ENCODE data around the gene VAV1. TPM values are rescaled to one million over a fixed set of nuclear protein-coding genes. Genes with fewer than 3 reads are reported as not detected.

VAV1 gene
- total and polyA plus RNA-seq, 9 of the 15 experiments (the other 6 are each of a cell fraction or from before 2014, with no cell fraction given) = 0.46 to 20.1 (median 11.1) TPM

DNA sequence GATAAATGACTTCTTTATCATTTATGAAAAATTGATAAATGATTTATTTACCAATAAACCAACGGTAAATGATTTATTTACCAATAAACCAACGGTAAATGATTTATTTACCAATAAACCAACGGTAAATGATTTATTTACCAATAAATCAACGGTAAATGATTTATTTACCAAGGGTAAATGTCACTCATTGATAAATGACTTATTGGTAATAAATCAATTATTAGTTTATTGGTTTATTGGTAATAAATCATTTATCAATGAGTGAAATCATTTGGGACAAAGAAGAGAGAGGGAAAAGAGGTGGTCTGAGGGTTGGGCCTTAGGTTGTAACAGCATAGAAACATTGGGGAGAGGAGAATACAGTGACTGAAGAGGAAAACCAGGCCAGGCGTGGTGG, 21.5 kb downstream of the VAV1 start:
- Histone ChIP-seq H3K9me1 (ENCODE audit: control insufficient read depth, insufficient read depth, low read length) (no peaks in the 10 kb centered on the region), H3K4me1 (replicated peaks in 1 of 2; ENCODE audit: control insufficient read depth in 2 of 2, insufficient read depth in 2 of 2, low read length in 2 of 2) (no peaks in the 10 kb centered on the region), H3K4me2 (ENCODE audit: insufficient read depth, low read length) (no peak overlapping the region), H3K9ac (ENCODE audit: insufficient read depth in 1 of 2, low read depth in 2 of 2, low read length in 2 of 2) (no peak overlapping the region), H3K36me3 (ENCODE audit: control insufficient read depth, insufficient read depth, low read length) (no peaks in the 10 kb centered on the region), H3K4me3 (no peak overlapping the region), H2AFZ (ENCODE audit: low read depth, low read length) (no peak overlapping the region), H3K27me3 (ENCODE audit: control insufficient read depth in 2 of 2, insufficient read depth in 2 of 2, low read length in 2 of 2) (no peaks in the 10 kb centered on the region), H4K20me1 (replicated peaks; ENCODE audit: control insufficient read depth, insufficient read depth, low read length) (no peaks in the 10 kb centered on the region), H3K79me2 (ENCODE audit: control insufficient read depth, insufficient read depth, low read length) (no peaks in the 10 kb centered on the region), H3K27ac (ENCODE audit: extremely low read depth, low read depth, low read length) (no peak overlapping the region), H3K9me3 (replicated peaks; ENCODE audit: control insufficient read depth, insufficient read depth, low read depth, low read length) (peaks cover 3% of the 10 kb centered on the region)
- CTCF ChIA-PET (ENCODE audit: low intra/inter-chr PET ratio) = no interaction called here
- ATAC-seq (no peak), DNase-seq (ENCODE audit: extremely low read depth in 1 of 4, low spot score in 3 of 4) (no peak), FAIRE-seq (no peak)
- no TSS peak for BruUV-seq (replicated peaks)
- WGBS (ENCODE audit: insufficient coverage, low coverage, missing lambda C conversion rate) = 28% methylated on average over 5 of the region's 5 CpGs
- POLR2A ChIA-PET = no interaction called here
- TF ChIP-seq ELF4 (CRISPR knock-in tag; IDR thresholded peaks at IDR 0.05) (no peak), DACH1 (IDR thresholded peaks at IDR 0.05; ENCODE audit: partially characterized antibody) (peak; percentile 38), ZNF134 (CRISPR knock-in tag; conservative IDR thresholded peaks at IDR 0.05) (no peak)
- TF ChIP-seq, protein P1, sequence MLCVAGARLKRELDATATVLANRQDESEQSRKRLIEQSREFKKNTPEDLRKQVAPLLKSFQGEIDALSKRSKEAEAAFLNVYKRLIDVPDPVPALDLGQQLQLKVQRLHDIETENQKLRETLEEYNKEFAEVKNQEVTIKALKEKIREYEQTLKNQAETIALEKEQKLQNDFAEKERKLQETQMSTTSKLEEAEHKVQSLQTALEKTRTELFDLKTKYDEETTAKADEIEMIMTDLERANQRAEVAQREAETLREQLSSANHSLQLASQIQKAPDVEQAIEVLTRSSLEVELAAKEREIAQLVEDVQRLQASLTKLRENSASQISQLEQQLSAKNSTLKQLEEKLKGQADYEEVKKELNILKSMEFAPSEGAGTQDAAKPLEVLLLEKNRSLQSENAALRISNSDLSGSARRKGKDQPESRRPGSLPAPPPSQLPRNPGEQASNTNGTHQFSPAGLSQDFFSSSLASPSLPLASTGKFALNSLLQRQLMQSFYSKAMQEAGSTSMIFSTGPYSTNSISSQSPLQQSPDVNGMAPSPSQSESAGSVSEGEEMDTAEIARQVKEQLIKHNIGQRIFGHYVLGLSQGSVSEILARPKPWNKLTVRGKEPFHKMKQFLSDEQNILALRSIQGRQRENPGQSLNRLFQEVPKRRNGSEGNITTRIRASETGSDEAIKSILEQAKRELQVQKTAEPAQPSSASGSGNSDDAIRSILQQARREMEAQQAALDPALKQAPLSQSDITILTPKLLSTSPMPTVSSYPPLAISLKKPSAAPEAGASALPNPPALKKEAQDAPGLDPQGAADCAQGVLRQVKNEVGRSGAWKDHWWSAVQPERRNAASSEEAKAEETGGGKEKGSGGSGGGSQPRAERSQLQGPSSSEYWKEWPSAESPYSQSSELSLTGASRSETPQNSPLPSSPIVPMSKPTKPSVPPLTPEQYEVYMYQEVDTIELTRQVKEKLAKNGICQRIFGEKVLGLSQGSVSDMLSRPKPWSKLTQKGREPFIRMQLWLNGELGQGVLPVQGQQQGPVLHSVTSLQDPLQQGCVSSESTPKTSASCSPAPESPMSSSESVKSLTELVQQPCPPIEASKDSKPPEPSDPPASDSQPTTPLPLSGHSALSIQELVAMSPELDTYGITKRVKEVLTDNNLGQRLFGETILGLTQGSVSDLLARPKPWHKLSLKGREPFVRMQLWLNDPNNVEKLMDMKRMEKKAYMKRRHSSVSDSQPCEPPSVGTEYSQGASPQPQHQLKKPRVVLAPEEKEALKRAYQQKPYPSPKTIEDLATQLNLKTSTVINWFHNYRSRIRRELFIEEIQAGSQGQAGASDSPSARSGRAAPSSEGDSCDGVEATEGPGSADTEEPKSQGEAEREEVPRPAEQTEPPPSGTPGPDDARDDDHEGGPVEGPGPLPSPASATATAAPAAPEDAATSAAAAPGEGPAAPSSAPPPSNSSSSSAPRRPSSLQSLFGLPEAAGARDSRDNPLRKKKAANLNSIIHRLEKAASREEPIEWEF (CRISPR knock-in tag; IDR thresholded peaks at IDR 0.05) = peak; percentile 97
- in situ Hi-C loops (cut with MboI) = no loop called here
- intact Hi-C loops (cut with micrococcal nuclease) = no loop called here

Measured in K562 (cell line).